Neural cell (in vitro differentiated cells): Measurements from ENCODE around the gene ERVMER34-1. TPM values are rescaled to one million over a fixed set of nuclear protein-coding genes. Genes with fewer than 3 reads are reported as not detected.

Experiments
- H2AFZ ChIP-seq: fragments of 200-600, 300-800 bp; sonication (generic), shearing (Covaris generic); 2 replicates; pipeline ENCODE4 v1.6.0; 2014; ENCODE audit warnings: low read depth, mild to moderate bottlenecking, antibody characterized with exemption, low read length, moderate library complexity
- H3F3A ChIP-seq: fragments of 200-600 bp; shearing (Covaris generic); 2 replicates; pipeline ENCODE4 v1.6.1; 2016; ENCODE audit warnings: mild to moderate bottlenecking, moderate library complexity, mixed read lengths, antibody characterized with exemption, low read length; ENCODE audit not compliant: insufficient read depth, poor library complexity, severe bottlenecking
- H3K27ac ChIP-seq: fragments of 200-600, 300-800 bp; sonication (generic), shearing (Covaris generic); 2 replicates; pipeline ENCODE4 v1.5.1; 2014; ENCODE audit warnings: mild to moderate bottlenecking, low read length, moderate library complexity
- H3K27me3 ChIP-seq: fragments of 300-800, 200-600 bp; sonication (generic), shearing (Covaris generic); 2 replicates; pipeline ENCODE4 v1.6.0; 2014; ENCODE audit warnings: mild to moderate bottlenecking, low read depth, low read length, moderate library complexity; ENCODE audit not compliant: insufficient read depth
- H3K36me3 ChIP-seq: fragments of 300-800, 200-600 bp; sonication (generic), shearing (Covaris generic); 2 replicates; pipeline ENCODE4 v1.5.1; 2014; ENCODE audit warnings: mild to moderate bottlenecking, antibody characterized with exemption, low read length, moderate library complexity; ENCODE audit not compliant: insufficient read depth
- H3K4me2 ChIP-seq: fragments of 300-800, 200-600 bp; sonication (generic), shearing (Covaris generic); 2 replicates; pipeline ENCODE4 v1.6.0; 2014; ENCODE audit warnings: mild to moderate bottlenecking, low read length
- H3K4me3 ChIP-seq: fragments of 300-800, 200-600 bp; sonication (generic), shearing (Covaris generic); 2 replicates; pipeline ENCODE4 v1.5.1; 2014; ENCODE audit warnings: mild to moderate bottlenecking, low read length, moderate library complexity
- H3K79me2 ChIP-seq: fragments of 200-600 bp; shearing (Covaris generic); replicated peaks from 2 replicates; pipeline ENCODE4 v1.6.0; 2014; ENCODE audit warnings: mild to moderate bottlenecking, low read length, moderate library complexity; ENCODE audit not compliant: insufficient read depth
- H3K9ac ChIP-seq: fragments of 300-800, 200-600 bp; sonication (generic), shearing (Covaris generic); 2 replicates; pipeline ENCODE4 v1.6.1; 2016; ENCODE audit warnings: mild to moderate bottlenecking, low read length, mixed read lengths
- H3K9me2 ChIP-seq: fragments of 200-600 bp; shearing (Covaris generic); 2 replicates; pipeline ENCODE4 v1.6.1; 2016; ENCODE audit warnings: mild to moderate bottlenecking, low read length, mixed read lengths; ENCODE audit not compliant: insufficient read depth
- H3K9me3 ChIP-seq: fragments of 200-600, 300-800 bp; sonication (generic), shearing (Covaris generic); 2 replicates; pipeline ENCODE4 v1.6.1; 2016; ENCODE audit warnings: mild to moderate bottlenecking, mixed run types, low read length, moderate library complexity, mixed read lengths
- H4K20me1 ChIP-seq: fragments of 200-600 bp; shearing (Covaris generic); 2 replicates; pipeline ENCODE4 v1.6.1; 2016; ENCODE audit warnings: mild to moderate bottlenecking, mixed run types; ENCODE audit not compliant: insufficient read depth
- CTCF ChIP-seq: fragments of 450-650 bp; IDR thresholded peaks from 2 replicates; pipeline ENCODE4 v1.5.1; 2014; ENCODE audit warnings: antibody characterized with exemption, mild to moderate bottlenecking, moderate library complexity; ENCODE audit not compliant: poor library complexity, severe bottlenecking
- EP300 ChIP-seq: fragments of 450-650 bp; conservative IDR thresholded peaks from 2 replicates; pipeline ENCODE4 v1.6.1; 2014; ENCODE audit warnings: antibody characterized with exemption, mild to moderate bottlenecking, moderate library complexity; ENCODE audit not compliant: poor library complexity, severe bottlenecking
- EZH2 ChIP-seq: fragments of 200-600, 300-800 bp; shearing (Covaris generic), sonication (generic); IDR thresholded peaks from 2 replicates; pipeline ENCODE4 v1.6.1; 2014; ENCODE audit warnings: antibody characterized with exemption, low read length, borderline replicate concordance, mild to moderate bottlenecking; ENCODE audit not compliant: insufficient read depth, poor library complexity, severe bottlenecking
- MXI1 ChIP-seq: fragments of 450-650 bp; conservative IDR thresholded peaks from 2 replicates; pipeline ENCODE4 v1.6.1; 2014; ENCODE audit warnings: antibody characterized with exemption, mild to moderate bottlenecking; ENCODE audit not compliant: poor library complexity, severe bottlenecking
- POLR2AphosphoS5 ChIP-seq: IDR thresholded peaks from 2 replicates; pipeline ENCODE4 v1.6.1; 2012
- RAD21 ChIP-seq: fragments of 450-650 bp; conservative IDR thresholded peaks from 2 replicates; pipeline ENCODE4 v1.6.1; 2014; ENCODE audit warnings: antibody characterized with exemption, mild to moderate bottlenecking, moderate library complexity
- REST ChIP-seq: IDR thresholded peaks from 2 replicates; pipeline ENCODE4 v1.6.1; 2012; ENCODE audit warnings: borderline replicate concordance
- SMC3 ChIP-seq: fragments of 450-650 bp; conservative IDR thresholded peaks from 2 replicates; pipeline ENCODE4 v1.6.1; 2014; ENCODE audit warnings: antibody characterized with exemption, mild to moderate bottlenecking, moderate library complexity; ENCODE audit not compliant: poor library complexity
- TAF1 ChIP-seq: IDR thresholded peaks from 2 replicates; pipeline ENCODE4 v1.6.1; 2012; ENCODE audit warnings: low read depth
- polyA plus RNA-seq: library from polyadenylated mRNA; depleted of rRNA; stranded (reverse); fragments of >200 nt; gene quantifications from 2 replicates; pipeline ENCODE4 v1.2.3, GENCODE V29; 2014

Gene ERVMER34-1
- polyA plus RNA-seq, 1 donor from 2014 or later, result not detected

DNA sequence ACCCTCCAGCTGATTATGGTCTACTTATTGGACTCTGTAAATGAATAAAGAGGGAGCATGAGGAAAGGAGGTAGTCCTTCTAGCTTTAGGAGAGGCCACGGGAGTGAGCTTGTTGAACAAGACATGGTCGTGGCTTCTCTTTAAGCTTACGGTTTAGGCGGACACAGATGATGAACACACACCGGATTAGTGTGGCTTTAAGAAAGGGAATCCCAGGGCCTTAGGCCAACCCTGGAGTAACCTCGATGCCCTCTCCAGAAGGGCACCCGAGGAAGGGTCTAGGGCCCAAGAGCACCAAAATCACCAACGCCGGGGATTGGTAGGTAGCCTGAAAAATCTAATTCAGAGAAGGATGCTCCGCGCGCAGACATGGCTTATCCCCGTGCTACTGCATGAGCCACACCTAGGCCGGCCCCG, 39.4 kb downstream of the ERVMER34-1 start:
- peaks cover 5% of the 10 kb centered on the region for H3K36me3 ChIP-seq
- H3K9me3 ChIP-seq, result no peaks in the 10 kb centered on the region
- peak overlapping the region; percentile 21 for H3K27ac ChIP-seq
- H4K20me1 ChIP-seq, result no peaks in the 10 kb centered on the region
- peak overlapping the region; percentile 66 for H2AFZ ChIP-seq
- peak overlapping the region; percentile 83 for H3K4me3 ChIP-seq
- no peaks in the 10 kb centered on the region for H3K9me2 ChIP-seq
- no peak overlapping the region for H3K4me2 ChIP-seq
- TF ChIP-seq MXI1, result no peak
- TF ChIP-seq REST, result peak; percentile 2
- H3K79me2 ChIP-seq, result no peaks in the 10 kb centered on the region
- H3K9ac ChIP-seq, result peak overlapping the region; percentile 40
- H3K27me3 ChIP-seq, result no peaks in the 10 kb centered on the region
- H3F3A ChIP-seq, result no peaks in the 10 kb centered on the region

DNA sequence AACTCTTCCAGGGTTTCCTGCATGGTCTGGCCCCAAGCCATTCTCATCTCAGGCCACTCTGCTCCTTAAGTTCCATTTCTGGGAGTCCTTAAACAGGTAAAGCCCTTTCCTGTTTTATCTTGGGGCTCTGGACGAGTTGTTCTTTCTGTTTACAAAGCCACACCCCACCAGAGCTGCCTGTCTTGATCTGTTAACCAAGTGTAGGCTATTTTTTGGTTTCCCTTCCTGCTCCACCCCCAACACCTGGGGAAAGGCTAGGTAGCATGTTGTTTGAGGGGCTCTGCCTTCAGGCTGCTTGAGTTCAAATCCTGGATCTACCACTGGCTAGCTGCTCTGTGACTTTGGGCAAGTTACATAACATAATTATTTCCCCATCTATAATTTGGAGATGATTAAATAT, 40.0 kb downstream of the ERVMER34-1 start:
- TF ChIP-seq MXI1 (no peak), CTCF (no peak), SMC3 (no peak), TAF1 (no peak), POLR2AphosphoS5 (no peak), RAD21 (no peak), EP300 (no peak), REST (no peak), EZH2 (no peak)
- peak overlapping the region; percentile 83 for H3K4me3 ChIP-seq
- H3K27ac ChIP-seq, result no peak overlapping the region
- no peaks in the 10 kb centered on the region for H3K9me2 ChIP-seq
- H3K4me2 ChIP-seq, result no peak overlapping the region
- no peak overlapping the region for H3K9ac ChIP-seq
- H3K9me3 ChIP-seq, result no peaks in the 10 kb centered on the region
- H3F3A ChIP-seq, result no peaks in the 10 kb centered on the region
- H2AFZ ChIP-seq, result no peak overlapping the region
- no peaks in the 10 kb centered on the region for H4K20me1 ChIP-seq
- peaks cover 5% of the 10 kb centered on the region for H3K36me3 ChIP-seq
- H3K79me2 ChIP-seq, result no peaks in the 10 kb centered on the region
- H3K27me3 ChIP-seq, result no peaks in the 10 kb centered on the region
